Esophagus muscularis mucosa (tissue), 4 donors: ENCODE results near the gene ORC3. TPM values are rescaled to one million over a fixed set of nuclear protein-coding genes. Genes with fewer than 3 reads are reported as not detected.

Experiments used
- DNase-seq: peaks from one replicate; pipeline ENCODE4 v3.0.0-alpha.2; 2017; ENCODE audit errors: extremely low spot score
- H3K27ac ChIP-seq, 4 donors: fragments of 200-600 bp; sonication (generic); replicated peaks in 1 of 4; 1 replicate in 3 of 4; 2 replicates in 1 of 4; pipeline ENCODE4 v1.5.1; 2016 to 2019; ENCODE audit warnings: mild to moderate bottlenecking in 1 of 4
- H3K27me3 ChIP-seq, 4 donors: fragments of 200-600 bp; sonication (generic); one replicate each; pipeline versions ENCODE4 v1.5.1 to v1.6.0; 2016 to 2019
- H3K36me3 ChIP-seq, 4 donors: fragments of 200-600 bp; sonication (generic); one replicate each; pipeline ENCODE4 v1.5.1; 2016 to 2019
- H3K4me1 ChIP-seq, 4 donors: fragments of 200-600 bp; sonication (generic); one replicate each; pipeline ENCODE4 v1.5.1; 2016 to 2019
- H3K4me3 ChIP-seq, 4 donors: fragments of 200-600 bp; sonication (generic); 1 replicate in 2 of 4; 2 replicates in 2 of 4; pipeline ENCODE4 v1.5.1; 2016 to 2019; ENCODE audit warnings: mild to moderate bottlenecking in 4 of 4, moderate library complexity in 1 of 4
- H3K9me3 ChIP-seq, 4 donors: fragments of 200-600 bp; sonication (generic); 1 replicate in 3 of 4; 2 replicates in 1 of 4; pipeline ENCODE4 v1.5.1; 2016 to 2019
- EP300 ChIP-seq: sonication (generic); formaldehyde crosslinking; IDR thresholded peaks from one replicate; pipeline ENCODE4 v1.6.1; 2017; ENCODE audit warnings: antibody characterized with exemption
- POLR2A ChIP-seq: fragments of 450-650 bp; IDR thresholded peaks from one replicate; pipeline ENCODE4 v1.6.1; 2017; ENCODE audit warnings: antibody characterized with exemption, moderate library complexity, mild to moderate bottlenecking, low read depth
- POLR2AphosphoS5 ChIP-seq, 2 donors: sonication (generic); formaldehyde crosslinking; IDR thresholded peaks; one replicate each; pipeline ENCODE4 v1.6.1; 2017; ENCODE audit warnings: antibody characterized with exemption in 2 of 2
- WGBS: methylation state at CpG from one replicate; pipeline ENCODE4 v1.1.5; 2018; 5-methylcytosine and 5-hydroxymethylcytosine counted together
- intact Hi-C: fragments of 100-400 bp; cut with DNase I; formaldehyde crosslinking; loops from one replicate; pipeline ENCODE4 v1.15.1; 2023
- total RNA-seq, 4 donors: library from RNA; depleted of rRNA; stranded (reverse); fragments of >200 nt; gene quantifications; one replicate each; pipeline versions ENCODE4 v1.1.0 to v1.2.1, GENCODE V29; 2016
- TF ChIP-seq, protein P1 (sequence below), 3 experiments: fragments of 200-600 bp in 2 of 3; fragments of 450-650 bp in 1 of 3; sonication (generic) in 2 of 3; IDR thresholded peaks; one replicate each; pipeline ENCODE4 v1.5.1; 2017 to 2019; ENCODE audit warnings: antibody characterized with exemption in 3 of 3, mild to moderate bottlenecking in 2 of 3, moderate library complexity in 1 of 3

ORC3 gene
- total RNA-seq, 4 donors from 2014 or later, result 9.9 to 18.7 (median 12.6) TPM

DNA sequence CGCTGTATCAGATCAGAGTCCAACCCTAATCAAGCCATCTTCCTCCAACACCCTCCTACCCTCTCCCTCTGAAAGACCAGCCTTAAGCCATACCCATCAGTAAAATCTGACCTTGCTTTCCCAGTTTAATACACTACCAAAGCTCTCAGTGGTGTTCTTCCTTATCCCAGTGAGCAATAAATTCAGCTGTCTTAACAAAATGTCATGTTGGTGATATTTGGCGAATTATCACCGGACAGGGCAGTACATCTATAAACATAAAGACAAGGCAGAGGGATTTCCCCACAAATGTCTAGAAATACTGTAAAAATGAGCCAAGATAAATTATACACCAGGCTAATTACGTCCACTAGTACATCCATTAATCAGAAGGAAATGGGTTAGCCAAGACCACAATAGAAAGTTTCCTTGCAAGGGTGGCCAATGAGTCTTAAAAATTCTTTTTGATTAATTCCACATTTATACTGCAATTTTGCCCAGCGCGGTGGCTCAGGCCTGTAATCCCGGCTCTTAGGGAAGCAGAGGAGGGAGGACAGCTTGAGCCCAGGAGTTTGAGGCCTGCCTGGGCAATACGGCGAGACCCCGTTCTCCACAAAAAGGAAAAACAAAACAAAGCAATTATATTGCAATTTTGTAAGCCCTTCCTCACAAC lies 1.1 kb upstream of the ORC3 start:
- WGBS, result 20% methylated on average over 10 of the region's 10 CpGs
- TF ChIP-seq POLR2A (no peak), POLR2AphosphoS5 (IDR thresholded peaks at IDR 0.05) (no peak)
- TF ChIP-seq, protein P1, sequence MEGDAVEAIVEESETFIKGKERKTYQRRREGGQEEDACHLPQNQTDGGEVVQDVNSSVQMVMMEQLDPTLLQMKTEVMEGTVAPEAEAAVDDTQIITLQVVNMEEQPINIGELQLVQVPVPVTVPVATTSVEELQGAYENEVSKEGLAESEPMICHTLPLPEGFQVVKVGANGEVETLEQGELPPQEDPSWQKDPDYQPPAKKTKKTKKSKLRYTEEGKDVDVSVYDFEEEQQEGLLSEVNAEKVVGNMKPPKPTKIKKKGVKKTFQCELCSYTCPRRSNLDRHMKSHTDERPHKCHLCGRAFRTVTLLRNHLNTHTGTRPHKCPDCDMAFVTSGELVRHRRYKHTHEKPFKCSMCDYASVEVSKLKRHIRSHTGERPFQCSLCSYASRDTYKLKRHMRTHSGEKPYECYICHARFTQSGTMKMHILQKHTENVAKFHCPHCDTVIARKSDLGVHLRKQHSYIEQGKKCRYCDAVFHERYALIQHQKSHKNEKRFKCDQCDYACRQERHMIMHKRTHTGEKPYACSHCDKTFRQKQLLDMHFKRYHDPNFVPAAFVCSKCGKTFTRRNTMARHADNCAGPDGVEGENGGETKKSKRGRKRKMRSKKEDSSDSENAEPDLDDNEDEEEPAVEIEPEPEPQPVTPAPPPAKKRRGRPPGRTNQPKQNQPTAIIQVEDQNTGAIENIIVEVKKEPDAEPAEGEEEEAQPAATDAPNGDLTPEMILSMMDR (IDR thresholded peaks at IDR 0.05), result no peak

DNA sequence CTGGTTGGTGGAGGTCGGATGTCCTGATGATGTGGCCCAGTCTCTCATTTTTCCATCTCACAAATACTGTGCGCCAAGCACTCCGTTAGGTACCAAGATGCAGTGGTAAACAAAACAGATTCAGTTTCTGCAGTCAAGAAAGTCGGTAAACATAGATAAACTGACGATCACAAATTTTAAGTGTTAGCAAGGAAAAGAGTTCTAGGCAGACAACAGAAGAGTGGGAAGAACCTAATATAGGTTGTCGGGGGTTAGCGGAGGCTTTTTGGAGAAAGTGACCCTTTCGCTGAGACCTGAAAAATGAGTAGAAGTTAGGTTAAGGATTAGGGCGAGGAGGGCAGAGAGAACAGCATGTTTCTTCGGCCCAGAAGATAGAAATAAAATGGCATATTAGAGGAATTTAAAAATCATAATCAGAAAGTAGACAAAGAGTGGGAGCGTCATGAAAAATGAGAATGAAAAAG lies 514 bp downstream of the ORC3 start:
- peak overlapping the region; percentile 66 to 86 (median 78) for H3K4me3 ChIP-seq
- H3K27ac ChIP-seq, result peak overlapping the region; percentile 76 to 89 (median 86)
- peaks cover 29 to 62% (median 49%) of the 10 kb centered on the region in 4 donors for H3K4me1 ChIP-seq
- 4% methylated on average over 11 of the region's 11 CpGs for WGBS
- TF ChIP-seq POLR2AphosphoS5 (IDR thresholded peaks at IDR 0.05) (no peak), POLR2A (no peak), EP300 (no peak)
- TF ChIP-seq, protein P1 (IDR thresholded peaks at IDR 0.05), result no peak
- no peaks in the 10 kb centered on the region for H3K27me3 ChIP-seq
- no peaks in the 10 kb centered on the region for H3K9me3 ChIP-seq
- intact Hi-C loops, result loop anchor here (10.0 kb wide), 1 partner anchor 94 kb away; no protein-coding TSS in a partner anchor
- H3K36me3 ChIP-seq, result peaks cover 0 to 19% (median 9%) of the 10 kb centered on the region in 4 donors
- no peak for DNase-seq

More for the DNA sequence above, 1.1 kb upstream of the ORC3 start:
- intact Hi-C loops, result loop anchor here (5.0 to 10.0 kb wide), 3 partner anchors 114 to 197 kb away; partner anchors contain the start of genes CFAP206 and SLC35A1
- Histone ChIP-seq H3K4me1 (peaks cover 33 to 78% (median 57%) of the 10 kb centered on the region in 4 donors), H3K36me3 (peaks cover 0 to 7% (median 2%) of the 10 kb centered on the region in 4 donors), H3K4me3 (peak overlapping the region; percentile 66 to 86 (median 78)), H3K27me3 (no peaks in the 10 kb centered on the region), H3K9me3 (no peaks in the 10 kb centered on the region), H3K27ac (peak overlapping the region; percentile 76 to 89 (median 86))
- DNase-seq, result no peak

DNA sequence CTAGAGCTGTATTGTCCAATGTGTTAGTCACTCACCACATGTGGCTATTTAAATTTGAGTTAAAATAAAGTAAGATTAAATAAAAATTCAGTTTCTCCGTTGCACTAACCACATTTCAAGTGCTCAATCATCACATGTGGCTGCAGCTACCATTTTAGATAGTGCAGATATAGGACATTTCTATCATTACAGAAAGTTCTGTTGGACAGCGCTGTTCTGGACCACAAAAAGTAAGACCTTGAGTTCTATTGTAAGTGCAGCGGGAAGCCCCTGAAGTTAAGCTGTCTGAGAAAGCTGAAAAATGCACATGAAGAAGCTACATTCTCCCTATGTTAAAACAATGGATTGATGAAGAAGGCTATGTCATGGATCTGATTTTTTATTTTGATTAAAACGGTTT lies 1.1 kb downstream of the ORC3 start:
- no peaks in the 10 kb centered on the region for H3K27me3 ChIP-seq
- TF ChIP-seq POLR2AphosphoS5 (IDR thresholded peaks at IDR 0.05) (no peak), EP300 (no peak), POLR2A (no peak)
- TF ChIP-seq, protein P1 (IDR thresholded peaks at IDR 0.05), result no peak
- H3K4me1 ChIP-seq, result peaks cover 29 to 57% (median 47%) of the 10 kb centered on the region in 4 donors
- H3K9me3 ChIP-seq, result no peaks in the 10 kb centered on the region
- peak overlapping the region; percentile 66 to 86 (median 78) for H3K4me3 ChIP-seq
- intact Hi-C loops, result loop anchor here (10.0 kb wide), 1 partner anchor 94 kb away; no protein-coding TSS in a partner anchor
- WGBS, result 72% methylated on average over 4 of the region's 4 CpGs
- H3K27ac ChIP-seq, result no peak overlapping the region
- H3K36me3 ChIP-seq, result peaks cover 0 to 24% (median 14%) of the 10 kb centered on the region in 4 donors
- DNase-seq, result no peak

DNA sequence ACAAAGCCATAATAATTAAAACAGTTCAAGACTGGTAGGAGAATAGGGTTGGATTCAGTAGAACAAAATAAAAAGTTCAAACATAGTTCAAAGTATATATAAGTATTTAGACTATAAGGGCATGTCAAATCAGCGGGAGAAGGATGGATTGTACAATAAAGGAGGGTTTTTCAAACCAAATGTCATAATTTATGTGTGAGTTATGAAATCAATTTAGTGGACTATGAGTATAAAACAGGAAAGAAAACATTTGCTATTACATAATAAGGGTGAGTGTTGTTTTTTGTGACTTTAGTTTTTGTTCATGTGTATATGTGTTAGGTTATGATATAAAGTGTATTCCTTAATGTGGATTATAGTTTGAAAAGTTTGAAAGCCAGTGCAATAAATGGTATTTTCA lies 10.6 kb downstream of the ORC3 start:
- Histone ChIP-seq H3K4me1 (no peaks in the 10 kb centered on the region), H3K27me3 (no peaks in the 10 kb centered on the region), H3K27ac (no peak overlapping the region), H3K36me3 (peaks cover 0 to 32% (median 9%) of the 10 kb centered on the region in 4 donors), H3K4me3 (no peak overlapping the region), H3K9me3 (no peaks in the 10 kb centered on the region)
- no peak for DNase-seq
- TF ChIP-seq EP300 (no peak), POLR2A (no peak), POLR2AphosphoS5 (IDR thresholded peaks at IDR 0.05) (no peak)
- TF ChIP-seq, protein P1 (IDR thresholded peaks at IDR 0.05), result no peak
- 90% methylated on average over 1 of the region's 1 CpG for WGBS
- intact Hi-C loops, result no loop called here
